AG09319 (cell line): ENCODE measurements around the gene ABCG2.
A peak's percentile ranks its signal among the peaks of the same experiment; 100 is the strongest.

ENCODE experiments used
- DNase-seq: peaks from one replicate; pipeline ENCODE4 v3.0.0-alpha.2; 2010; ENCODE audit warnings: low read depth; ENCODE audit errors: extremely low read depth
- CTCF ChIP-seq: IDR thresholded peaks from 2 replicates; pipeline ENCODE4 v1.5.1; 2011; ENCODE audit warnings: low read depth, mild to moderate bottlenecking, inconsistent platforms, low read length, moderate library complexity

Gene ABCG2

DNA sequence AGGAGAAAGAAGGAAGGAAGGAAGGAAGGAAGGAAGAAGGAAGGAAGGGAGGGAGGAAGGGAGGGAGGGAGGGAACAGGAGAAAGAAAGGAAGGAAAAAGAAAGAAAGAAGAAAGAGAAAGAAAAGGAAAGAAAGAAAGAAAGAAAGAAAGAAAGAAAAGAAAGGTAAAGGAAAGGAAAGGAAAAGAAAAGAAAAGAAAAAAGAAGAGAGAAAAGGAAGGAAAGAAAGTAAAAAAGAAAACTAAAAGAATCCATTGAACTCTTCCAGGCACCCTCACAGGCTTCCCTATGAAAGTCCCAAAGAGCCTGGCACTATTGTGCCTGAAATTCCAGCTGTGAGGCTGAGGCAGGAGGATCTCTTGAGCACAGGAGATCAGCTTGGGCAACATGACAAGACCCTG, 11.5 kb downstream of the ABCG2 start:
- DNase-seq: no peak
- TF ChIP-seq CTCF: no peak

DNA sequence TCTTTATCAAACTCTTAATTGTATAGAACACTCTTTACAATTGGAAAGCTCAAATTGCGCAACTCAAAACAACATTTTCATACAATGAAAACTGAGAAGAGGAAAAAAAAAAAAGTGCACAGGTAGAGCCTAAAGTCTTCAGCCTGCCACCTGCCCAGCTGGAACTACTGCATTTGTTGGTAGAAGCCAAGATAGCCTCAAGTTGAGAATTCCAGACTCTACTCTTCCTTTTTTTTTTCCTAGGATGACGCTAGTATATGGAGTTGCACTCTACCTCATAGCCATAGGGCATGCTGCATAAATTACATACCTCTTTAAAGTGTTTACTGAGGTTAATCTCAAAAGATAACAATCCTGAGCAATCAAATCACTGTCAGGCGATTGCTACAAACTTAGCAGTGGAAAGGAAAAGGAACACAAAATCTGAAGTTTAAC, 13.6 kb downstream of the ABCG2 start:
- no peak for DNase-seq
- no peak for TF ChIP-seq CTCF

GRCh38 chr4:88144048-88144447, 14.4 kb downstream of the ABCG2 start:
- no peak for TF ChIP-seq CTCF
- DNase-seq: no peak

DNA sequence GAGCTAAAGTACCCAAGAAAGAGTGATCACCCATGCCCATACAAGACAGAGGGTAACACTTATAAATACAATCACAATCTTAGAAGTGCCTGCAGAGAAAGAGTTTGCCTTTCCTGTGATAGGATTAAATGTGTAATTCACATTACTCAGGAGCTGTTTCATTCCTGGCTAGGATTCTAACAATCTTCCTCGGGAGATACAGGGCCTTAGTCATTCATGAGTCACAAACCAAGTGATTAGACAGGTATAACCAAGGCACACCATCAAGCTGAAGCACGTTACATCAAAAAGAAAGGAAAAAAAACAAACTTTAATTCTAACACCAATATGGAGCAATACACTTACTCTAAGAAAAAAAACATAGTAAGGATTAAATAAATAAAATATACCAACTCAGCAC, 14.9 kb downstream of the ABCG2 start:
- no peak for DNase-seq

GRCh38 chr4:88138561-88138960, 19.9 kb downstream of the ABCG2 start:
- TF ChIP-seq CTCF: no peak
- peak; percentile 67 for DNase-seq

More for the DNA sequence above, 14.9 kb downstream of the ABCG2 start:
- TF ChIP-seq CTCF: no peak

GRCh38 chr4:88137112-88137511, 21.3 kb downstream of the ABCG2 start:
- TF ChIP-seq CTCF: no peak
- DNase-seq: no peak

GRCh38 chr4:88136249-88136648, 22.2 kb downstream of the ABCG2 start:
- TF ChIP-seq CTCF: no peak
- DNase-seq: no peak
